ENCODE data around the gene SPECC1. TPM values are rescaled to one million over a fixed set of nuclear protein-coding genes. Genes with fewer than 3 reads are reported as not detected.
"Not testable (repeated sequence)": the region's sequence is repeated elsewhere in the genome, so short reads cannot be mapped to it uniquely, and the experiment has no call there.

Gene SPECC1
- total RNA-seq, 1 donor from 2014 or later, result 91.9 TPM

GRCh38 chr17:20033415-20033814, 24.3 kb downstream of the SPECC1 start:
- no peak overlapping the region for H3K4me3 Mint-ChIP-seq (ENCODE audit: unreplicated experiment)
- H3K36me3 Mint-ChIP-seq (ENCODE audit: low read depth), result no peaks in the 10 kb centered on the region
- H3K27me3 Mint-ChIP-seq (ENCODE audit: low read depth), result peaks cover 26% of the 10 kb centered on the region
- no peaks in the 10 kb centered on the region for H3K9me3 Mint-ChIP-seq (ENCODE audit: low read depth)
- no peak for TF ChIP-seq CTCF (IDR thresholded peaks at IDR 0.05)
- DNase-seq (ENCODE audit: low spot score), result no peak
- H3K4me1 Mint-ChIP-seq (ENCODE audit: low read depth), result no peaks in the 10 kb centered on the region
- no peak overlapping the region for H3K27ac Mint-ChIP-seq (ENCODE audit: unreplicated experiment)

- Mint-ChIP-seq H3K9me3 (ENCODE audit: low read depth) (no peaks in the 10 kb centered on the region), H3K4me1 (ENCODE audit: low read depth) (no peaks in the 10 kb centered on the region), H3K27me3 (ENCODE audit: low read depth) (peaks cover 24% of the 10 kb centered on the region), H3K36me3 (ENCODE audit: low read depth) (no peaks in the 10 kb centered on the region), H3K4me3 (ENCODE audit: unreplicated experiment) (no peak overlapping the region), H3K27ac (ENCODE audit: unreplicated experiment) (no peak overlapping the region)
- DNase-seq (ENCODE audit: low spot score), result no peak
- no peak for TF ChIP-seq CTCF (IDR thresholded peaks at IDR 0.05)
Measured at GRCh38 chr17:20035501-20035900, 26.3 kb downstream of the SPECC1 start.

GRCh38 chr17:20037286-20037685, 28.1 kb downstream of the SPECC1 start:
- DNase-seq (ENCODE audit: low spot score); H3K4me3 Mint-ChIP-seq (ENCODE audit: unreplicated experiment); H3K36me3 Mint-ChIP-seq (ENCODE audit: low read depth); H3K27ac Mint-ChIP-seq (ENCODE audit: unreplicated experiment); H3K4me1 Mint-ChIP-seq (ENCODE audit: low read depth); H3K9me3 Mint-ChIP-seq (ENCODE audit: low read depth): not testable (repeated sequence)
- H3K27me3 Mint-ChIP-seq (ENCODE audit: low read depth), result peaks cover 27% of the 10 kb centered on the region

- H3K27ac Mint-ChIP-seq (ENCODE audit: unreplicated experiment), result no peak overlapping the region
- peaks cover 21% of the 10 kb centered on the region for H3K27me3 Mint-ChIP-seq (ENCODE audit: low read depth)
- no peak for TF ChIP-seq CTCF (IDR thresholded peaks at IDR 0.05)
- no peak overlapping the region for H3K4me3 Mint-ChIP-seq (ENCODE audit: unreplicated experiment)
- H3K4me1 Mint-ChIP-seq (ENCODE audit: low read depth), result no peaks in the 10 kb centered on the region
- DNase-seq (ENCODE audit: low spot score), result no peak
- H3K9me3 Mint-ChIP-seq (ENCODE audit: low read depth), result no peaks in the 10 kb centered on the region
- H3K36me3 Mint-ChIP-seq (ENCODE audit: low read depth), result no peaks in the 10 kb centered on the region
Measured at GRCh38 chr17:20039037-20039436, 29.9 kb downstream of the SPECC1 start.

- Mint-ChIP-seq H3K4me3 (ENCODE audit: unreplicated experiment) (no peak overlapping the region), H3K4me1 (ENCODE audit: low read depth) (no peaks in the 10 kb centered on the region), H3K27me3 (ENCODE audit: low read depth) (peaks cover 26% of the 10 kb centered on the region), H3K36me3 (ENCODE audit: low read depth) (no peaks in the 10 kb centered on the region), H3K9me3 (ENCODE audit: low read depth) (no peaks in the 10 kb centered on the region), H3K27ac (ENCODE audit: unreplicated experiment) (no peak overlapping the region)
- no peak for DNase-seq (ENCODE audit: low spot score)
- TF ChIP-seq CTCF (IDR thresholded peaks at IDR 0.05), result no peak
Measured at GRCh38 chr17:20040216-20040615, 31.1 kb downstream of the SPECC1 start.

GRCh38 chr17:20043021-20043420, 33.9 kb downstream of the SPECC1 start:
- Mint-ChIP-seq H3K4me1 (ENCODE audit: low read depth) (no peaks in the 10 kb centered on the region), H3K36me3 (ENCODE audit: low read depth) (peaks cover 4% of the 10 kb centered on the region), H3K9me3 (ENCODE audit: low read depth) (peaks cover 2% of the 10 kb centered on the region), H3K27ac (ENCODE audit: unreplicated experiment) (no peak overlapping the region), H3K4me3 (ENCODE audit: unreplicated experiment) (no peak overlapping the region), H3K27me3 (ENCODE audit: low read depth) (peaks cover 44% of the 10 kb centered on the region)
- DNase-seq (ENCODE audit: low spot score), result no peak
- no peak for TF ChIP-seq CTCF (IDR thresholded peaks at IDR 0.05)
